ENCODE results near the gene WWTR1.

- no peak for TF ChIP-seq CTCF (conservative IDR thresholded peaks at IDR 0.05)
- TF ChIP-seq EZH2 (IDR thresholded peaks at IDR 0.05; ENCODE audit: low read depth), result no peak
These were observed 47.6 kb upstream of the WWTR1 start for GRCh38 chr3:149705416-149705815.
